Ammon's horn (tissue), 1 donor: ENCODE data around the gene LRP1B.
A peak's percentile ranks its signal among the peaks of the same experiment; 100 is the strongest.

Source experiments
- DNase-seq: peaks from one replicate; pipeline ENCODE4 v3.0.0-alpha.2; 2016; ENCODE audit warnings: low spot score

The LRP1B gene

GRCh38 chr2:141423124-141423523 lies 707.7 kb downstream of the LRP1B start:
- DNase-seq = peak; percentile 35

- DNase-seq = no peak
These were observed 713.5 kb downstream of the LRP1B start for GRCh38 chr2:141417246-141417797.

GRCh38 chr2:141411419-141411818 lies 719.4 kb downstream of the LRP1B start:
- no peak for DNase-seq

GRCh38 chr2:141399270-141399669 lies 731.5 kb downstream of the LRP1B start:
- DNase-seq = no peak

GRCh38 chr2:141393214-141393545 lies 737.6 kb downstream of the LRP1B start:
- DNase-seq = no peak

- no peak for DNase-seq
These were observed 738.2 kb downstream of the LRP1B start for GRCh38 chr2:141392517-141393213.

- DNase-seq = no peak
These were observed 744.6 kb downstream of the LRP1B start for GRCh38 chr2:141386168-141386567.

GRCh38 chr2:141384676-141385075 lies 746.1 kb downstream of the LRP1B start:
- no peak for DNase-seq

GRCh38 chr2:141381946-141382345 lies 748.9 kb downstream of the LRP1B start:
- DNase-seq = no peak

GRCh38 chr2:141380008-141380979 lies 750.5 kb downstream of the LRP1B start:
- no peak for DNase-seq

GRCh38 chr2:141364821-141365220 lies 766.0 kb downstream of the LRP1B start:
- no peak for DNase-seq

- DNase-seq = no peak
These were observed 768.5 kb downstream of the LRP1B start for GRCh38 chr2:141362311-141362710.

GRCh38 chr2:141348481-141348880 lies 782.3 kb downstream of the LRP1B start:
- no peak for DNase-seq

GRCh38 chr2:141341444-141341843 lies 789.4 kb downstream of the LRP1B start:
- DNase-seq = no peak

- DNase-seq = peak; percentile 25
These were observed 799.7 kb downstream of the LRP1B start for GRCh38 chr2:141331127-141331526.

- no peak for DNase-seq
These were observed 800.9 kb downstream of the LRP1B start for GRCh38 chr2:141329964-141330363.

- no peak for DNase-seq
These were observed 807.2 kb downstream of the LRP1B start for GRCh38 chr2:141323571-141323970.

GRCh38 chr2:141317986-141318385 lies 812.8 kb downstream of the LRP1B start:
- no peak for DNase-seq

GRCh38 chr2:141316606-141317005 lies 814.2 kb downstream of the LRP1B start:
- no peak for DNase-seq

- no peak for DNase-seq
These were observed 814.7 kb downstream of the LRP1B start for GRCh38 chr2:141316103-141316502.

- DNase-seq = no peak
These were observed 816.8 kb downstream of the LRP1B start for GRCh38 chr2:141313972-141314371.

- no peak for DNase-seq
These were observed 819.4 kb downstream of the LRP1B start for GRCh38 chr2:141311430-141311829.

- no peak for DNase-seq
These were observed 824.4 kb downstream of the LRP1B start for GRCh38 chr2:141306368-141306767.
